IPS DF 6.9 (cell line): ENCODE data around the gene KIZ.

Experiments used
- DNase-seq: peaks from one replicate; pipeline ENCODE4 v3.0.0-alpha.2; 2013; ENCODE audit warnings: low read depth, low spot score
- H3K27ac ChIP-seq: one replicate; pipeline ENCODE4 v1.5.1; 2013; ENCODE audit warnings: low read length, control low read depth
- H3K27me3 ChIP-seq: 2 replicates; pipeline ENCODE4 v1.6.1; 2013; ENCODE audit warnings: mild to moderate bottlenecking, low read length; ENCODE audit not compliant: control insufficient read depth, insufficient read depth
- H3K36me3 ChIP-seq: 2 replicates; pipeline ENCODE4 v1.6.1; 2013; ENCODE audit warnings: low read length; ENCODE audit not compliant: control insufficient read depth, insufficient read depth
- H3K4me1 ChIP-seq: 2 replicates; pipeline ENCODE4 v1.6.1; 2013; ENCODE audit warnings: low read length; ENCODE audit not compliant: control insufficient read depth, insufficient read depth
- H3K4me3 ChIP-seq: 2 replicates; pipeline ENCODE4 v1.5.1; 2013; ENCODE audit warnings: mild to moderate bottlenecking, low read length
- H3K9me3 ChIP-seq: 2 replicates; pipeline ENCODE4 v1.6.1; 2013; ENCODE audit warnings: low read length, inconsistent platforms; ENCODE audit not compliant: control insufficient read depth, insufficient read depth
- whole genome bisulfite sequencing: extraction: QIAGEN DNeasy Blood & Tissue Kit; methylation state at CpG from one replicate; pipeline ENCODE4 v1.1.7; 2013; ENCODE audit warnings: mixed read lengths, missing lambda C conversion rate; ENCODE audit not compliant: insufficient read length, insufficient coverage; 5-methylcytosine and 5-hydroxymethylcytosine counted together

KIZ gene

GRCh38 chr20:21175433-21175832, 49.6 kb downstream of the KIZ start:
- Histone ChIP-seq H3K36me3 (no peaks in the 10 kb centered on the region), H3K27me3 (no peaks in the 10 kb centered on the region), H3K27ac (no peak overlapping the region), H3K9me3 (no peaks in the 10 kb centered on the region), H3K4me1 (no peaks in the 10 kb centered on the region; the same call in 1 of the 2 replicates), H3K4me3 (no peak overlapping the region)
- DNase-seq = no peak

- H3K4me1 ChIP-seq = peaks cover 2% of the 10 kb centered on the region
- no peaks in the 10 kb centered on the region for H3K36me3 ChIP-seq
- no peak for DNase-seq
- H3K4me3 ChIP-seq = no peak overlapping the region
- no peaks in the 10 kb centered on the region for H3K27me3 ChIP-seq
- no CpG with 5 or more reads among the region's 2 CpGs for WGBS
- no peak overlapping the region for H3K27ac ChIP-seq
- no peaks in the 10 kb centered on the region for H3K9me3 ChIP-seq
Observed at GRCh38 chr20:21177767-21178166, 51.9 kb downstream of the KIZ start.

GRCh38 chr20:21179757-21180156, 53.9 kb downstream of the KIZ start:
- Histone ChIP-seq H3K36me3 (no peaks in the 10 kb centered on the region), H3K9me3 (no peaks in the 10 kb centered on the region), H3K4me1 (peaks cover 2% of the 10 kb centered on the region; the same call in 1 of the 2 replicates), H3K27ac (no peak overlapping the region), H3K4me3 (no peak overlapping the region), H3K27me3 (no peaks in the 10 kb centered on the region)
- no peak for DNase-seq
- WGBS = no CpG with 5 or more reads among the region's 2 CpGs

GRCh38 chr20:21180248-21180647, 54.4 kb downstream of the KIZ start:
- H3K4me3 ChIP-seq = no peak overlapping the region
- H3K27me3 ChIP-seq = no peaks in the 10 kb centered on the region
- H3K27ac ChIP-seq = no peak overlapping the region
- no peaks in the 10 kb centered on the region for H3K36me3 ChIP-seq
- H3K4me1 ChIP-seq = peaks cover 2% of the 10 kb centered on the region; the same call in 1 of the 2 replicates
- no peak for DNase-seq
- H3K9me3 ChIP-seq = no peaks in the 10 kb centered on the region
- no CpG with 5 or more reads among the region's 6 CpGs for WGBS

GRCh38 chr20:21181028-21181427, 55.1 kb downstream of the KIZ start:
- no CpG with 5 or more reads among the region's 3 CpGs for WGBS
- DNase-seq = no peak
- no peak overlapping the region for H3K4me3 ChIP-seq

GRCh38 chr20:21182832-21183563, 57.1 kb downstream of the KIZ start:
- no CpG with 5 or more reads among the region's 7 CpGs for WGBS
- no peak overlapping the region for H3K27ac ChIP-seq

More at GRCh38 chr20:21181028-21181427, 55.1 kb downstream of the KIZ start:
- Histone ChIP-seq H3K36me3 (no peaks in the 10 kb centered on the region), H3K9me3 (no peaks in the 10 kb centered on the region), H3K27ac (no peak overlapping the region), H3K4me1 (peaks cover 2% of the 10 kb centered on the region; the same call in 1 of the 2 replicates), H3K27me3 (no peaks in the 10 kb centered on the region)

GRCh38 chr20:21183722-21184121, 57.8 kb downstream of the KIZ start:
- H3K27me3 ChIP-seq = no peaks in the 10 kb centered on the region
- H3K36me3 ChIP-seq = no peaks in the 10 kb centered on the region
- peaks cover 2% of the 10 kb centered on the region; the same call in 1 of the 2 replicates for H3K4me1 ChIP-seq
- H3K9me3 ChIP-seq = no peaks in the 10 kb centered on the region
- no peak overlapping the region for H3K4me3 ChIP-seq
- DNase-seq = no peak
- H3K27ac ChIP-seq = no peak overlapping the region
- WGBS = no CpG with 5 or more reads among the region's 2 CpGs

More at GRCh38 chr20:21182832-21183563, 57.1 kb downstream of the KIZ start:
- no peak for DNase-seq
- no peak overlapping the region for H3K4me3 ChIP-seq
- H3K9me3 ChIP-seq = no peaks in the 10 kb centered on the region
- H3K36me3 ChIP-seq = no peaks in the 10 kb centered on the region
- H3K4me1 ChIP-seq = peaks cover 2% of the 10 kb centered on the region; the same call in 1 of the 2 replicates
- H3K27me3 ChIP-seq = no peaks in the 10 kb centered on the region

GRCh38 chr20:21184819-21185218, 58.9 kb downstream of the KIZ start:
- no CpG with 5 or more reads among the region's 3 CpGs for WGBS
- no peak for DNase-seq
- H3K36me3 ChIP-seq = no peaks in the 10 kb centered on the region
- H3K9me3 ChIP-seq = no peaks in the 10 kb centered on the region
- no peak overlapping the region for H3K27ac ChIP-seq
- no peaks in the 10 kb centered on the region for H3K27me3 ChIP-seq
- no peak overlapping the region for H3K4me3 ChIP-seq
- H3K4me1 ChIP-seq = peaks cover 2% of the 10 kb centered on the region; the same call in 1 of the 2 replicates

GRCh38 chr20:21185849-21186248, 60.0 kb downstream of the KIZ start:
- Histone ChIP-seq H3K36me3 (no peaks in the 10 kb centered on the region), H3K27me3 (no peaks in the 10 kb centered on the region), H3K27ac (no peak overlapping the region), H3K9me3 (no peaks in the 10 kb centered on the region), H3K4me1 (0 out of 2 replicates have a peak, but pooled peaks cover 1% of the 10 kb centered on the region), H3K4me3 (no peak overlapping the region)
- WGBS = 100% methylated on average over 1 of the region's 5 CpGs
- DNase-seq = no peak

GRCh38 chr20:21189761-21190523, 64.1 kb downstream of the KIZ start:
- WGBS = no CpG with 5 or more reads among the region's 10 CpGs

More at GRCh38 chr20:21189761-21190523, 64.1 kb downstream of the KIZ start:
- Histone ChIP-seq H3K4me3 (no peak overlapping the region), H3K4me1 (0 out of 2 replicates have a peak, but pooled peaks cover 1% of the 10 kb centered on the region), H3K27ac (peak overlapping the region; percentile 83), H3K36me3 (no peaks in the 10 kb centered on the region), H3K9me3 (no peaks in the 10 kb centered on the region), H3K27me3 (no peaks in the 10 kb centered on the region)
- DNase-seq = peak; percentile 71
